ENCODE data around the gene ERVK3-1. TPM values are rescaled to one million over a fixed set of nuclear protein-coding genes. Genes with fewer than 3 reads are reported as not detected.
A peak's percentile ranks its signal among the peaks of the same experiment; 100 is the strongest.

Gene ERVK3-1
- polyA plus RNA-seq, 2 of the 4 experiments (the other 2 are of a cell fraction) = 109 to 142 TPM

GRCh38 chr19:58261600-58261967, 43.6 kb upstream of the ERVK3-1 start:
- H3K9me3 ChIP-seq = peaks cover 100% of the 10 kb centered on the region
- POLR2A ChIA-PET = no interaction called here
- CTCF ChIA-PET = interaction anchor here (1.0 to 1.4 kb wide), 2 partner anchors 9 to 10 kb away, joined by 3 read pairs; no protein-coding TSS in a partner anchor
- no peak overlapping the region for H3K4me2 ChIP-seq
- FAIRE-seq (no peak), ATAC-seq (peak in 1 of 2 experiments; percentile 39; a peak in 1 of 6 replicates), DNase-seq (ENCODE audit: low read depth in 1 of 2, low spot score in 1 of 2) (no peak)
- no peak overlapping the region for H3K4me3 ChIP-seq
- no peak overlapping the region for H3K27ac ChIP-seq
- TF ChIP-seq CEBPB (IDR thresholded peaks at IDR 0.05) (no peak), JUNB (IDR thresholded peaks at IDR 0.05) (no peak), HES2 (IDR thresholded peaks at IDR 0.05) (peak; percentile 32; the same call in 1 of the 2 replicates)
- 96% methylated on average over 3 of the region's 3 CpGs for WGBS (ENCODE audit: missing lambda C conversion rate)
- H3K4me1 ChIP-seq = no peaks in the 10 kb centered on the region

GRCh38 chr19:58261968-58262921, 42.9 kb upstream of the ERVK3-1 start:
- ATAC-seq (no peak), DNase-seq (ENCODE audit: low read depth in 1 of 2, low spot score in 1 of 2) (peak in 1 of 2 experiments; percentile 48), FAIRE-seq (peak; percentile 36)
- no peaks in the 10 kb centered on the region for H3K4me1 ChIP-seq
- no peak overlapping the region for H3K27ac ChIP-seq
- ChIA-PET CTCF (interaction anchor here (1.0 to 1.4 kb wide), 2 partner anchors 9 to 11 kb away, joined by 3 read pairs; no protein-coding TSS in a partner anchor), POLR2A (no interaction called here)
- 93% methylated on average over 19 of the region's 19 CpGs for WGBS (ENCODE audit: missing lambda C conversion rate)
- H3K9me3 ChIP-seq = peaks cover 100% of the 10 kb centered on the region
- no peak overlapping the region for H3K4me2 ChIP-seq
- H3K4me3 ChIP-seq = no peak overlapping the region
- no peak for TF ChIP-seq HOXA7 (CRISPR knock-in tag; IDR thresholded peaks at IDR 0.05)
- 0 out of 2 replicates have a peak, but pooled peaks have one; percentile 4 for TF ChIP-seq HES2 (IDR thresholded peaks at IDR 0.05)
- 0 out of 2 replicates have a peak, but pooled peaks have one; percentile 14 for TF ChIP-seq KDM1A (IDR thresholded peaks at IDR 0.05; ENCODE audit: low read depth)
- no peak for TF ChIP-seq RNF2 (IDR thresholded peaks at IDR 0.05; ENCODE audit: borderline replicate concordance, low read depth)
- no peak for TF ChIP-seq BCL3 (IDR thresholded peaks at IDR 0.05)
- TF ChIP-seq RAD21 (conservative IDR thresholded peaks at IDR 0.05 in 1 of 2, IDR thresholded peaks at IDR 0.05 in 1 of 2) = no peak
- no peak for TF ChIP-seq ATOH8 (CRISPR knock-in tag; IDR thresholded peaks at IDR 0.05; ENCODE audit: low read depth)
- no peak for TF ChIP-seq NR3C1 (IDR thresholded peaks at IDR 0.05)
- no peak for TF ChIP-seq CBX8 (IDR thresholded peaks at IDR 0.05)
- TF ChIP-seq PHF8 (IDR thresholded peaks at IDR 0.05; ENCODE audit: borderline replicate concordance, low read depth) = no peak
- TF ChIP-seq USF2 (IDR thresholded peaks at IDR 0.05) = no peak
- no peak for TF ChIP-seq EHF (CRISPR knock-in tag; IDR thresholded peaks at IDR 0.05)
- no peak for TF ChIP-seq TFCP2L1 (CRISPR knock-in tag; IDR thresholded peaks at IDR 0.05)
- TF ChIP-seq HOXB5 (CRISPR knock-in tag; IDR thresholded peaks at IDR 0.05) = no peak
- peak; percentile 8 for TF ChIP-seq MAFK (IDR thresholded peaks at IDR 0.05; ENCODE audit: partially characterized antibody)
- no peak for TF ChIP-seq CTCF (IDR thresholded peaks at IDR 0.05)
- TF ChIP-seq CEBPB (IDR thresholded peaks at IDR 0.05) = no peak
- TF ChIP-seq ESRRA (IDR thresholded peaks at IDR 0.05; ENCODE audit: borderline replicate concordance, low read length) = no peak
- TF ChIP-seq NPAS2 (CRISPR knock-in tag; IDR thresholded peaks at IDR 0.05; ENCODE audit: borderline replicate concordance) = no peak
- TF ChIP-seq HDAC2 (IDR thresholded peaks at IDR 0.05) = no peak; the same call in 1 of the 2 replicates
- TF ChIP-seq EP300 (IDR thresholded peaks at IDR 0.05) = no peak
- TF ChIP-seq PBX3 (IDR thresholded peaks at IDR 0.05) = no peak
- peak; percentile 55; the same call in 1 of the 2 replicates for TF ChIP-seq GATA3 (IDR thresholded peaks at IDR 0.05; ENCODE audit: borderline replicate concordance)
- TF ChIP-seq KDM5A (IDR thresholded peaks at IDR 0.05) = no peak
- no peak for TF ChIP-seq MAZ (IDR thresholded peaks at IDR 0.05; ENCODE audit: borderline replicate concordance, low read depth, low read length)
